ENCODE measurements around the gene TGFA. TPM values are rescaled to one million over a fixed set of nuclear protein-coding genes. Genes with fewer than 3 reads are reported as not detected.

The TGFA gene
- total RNA-seq, 1 donor from 2014 or later: 0.31 TPM

DNA sequence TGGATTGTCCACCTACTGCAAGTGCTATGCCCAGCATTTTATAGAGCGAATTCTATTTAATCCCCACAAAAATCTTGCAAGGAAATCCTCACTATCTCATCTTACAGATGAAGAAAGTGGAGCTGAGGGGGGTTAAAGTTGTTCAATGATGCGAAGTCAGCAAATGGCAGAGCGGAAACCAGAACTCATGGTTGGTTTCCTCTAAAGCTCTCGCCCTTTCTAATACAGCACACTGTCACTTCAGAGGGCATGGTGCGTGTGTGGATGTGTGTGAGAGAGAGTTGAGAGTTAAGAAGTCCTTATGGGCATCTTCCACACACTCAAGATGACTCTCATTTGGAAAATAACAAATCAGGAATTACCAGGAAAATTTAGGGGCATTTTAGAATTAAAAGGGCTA lies 78.4 kb downstream of the TGFA start:
- no peak for DNase-seq
- H3K27me3 Mint-ChIP-seq: no peaks in the 10 kb centered on the region
- intact Hi-C loops (cut with micrococcal nuclease): loop anchor here (5.0 kb wide), 1 partner anchor 77 kb away; the partner anchor contains the start of gene TGFA
- peaks cover 61% of the 10 kb centered on the region for H3K4me1 Mint-ChIP-seq
- peak overlapping the region; percentile 62 for H3K4me3 Mint-ChIP-seq
- ChIA-PET CTCF (interaction anchor here (1.2 kb wide), 1 partner anchor 22 kb away, joined by 3 read pairs; no protein-coding TSS in a partner anchor), POLR2A (interaction anchor here (0.7 kb wide), 1 partner anchor 43 kb away, joined by 5 read pairs; no protein-coding TSS in a partner anchor)
- H3K36me3 Mint-ChIP-seq (ENCODE audit: low read depth): no peaks in the 10 kb centered on the region
- TF ChIP-seq, protein P1, sequence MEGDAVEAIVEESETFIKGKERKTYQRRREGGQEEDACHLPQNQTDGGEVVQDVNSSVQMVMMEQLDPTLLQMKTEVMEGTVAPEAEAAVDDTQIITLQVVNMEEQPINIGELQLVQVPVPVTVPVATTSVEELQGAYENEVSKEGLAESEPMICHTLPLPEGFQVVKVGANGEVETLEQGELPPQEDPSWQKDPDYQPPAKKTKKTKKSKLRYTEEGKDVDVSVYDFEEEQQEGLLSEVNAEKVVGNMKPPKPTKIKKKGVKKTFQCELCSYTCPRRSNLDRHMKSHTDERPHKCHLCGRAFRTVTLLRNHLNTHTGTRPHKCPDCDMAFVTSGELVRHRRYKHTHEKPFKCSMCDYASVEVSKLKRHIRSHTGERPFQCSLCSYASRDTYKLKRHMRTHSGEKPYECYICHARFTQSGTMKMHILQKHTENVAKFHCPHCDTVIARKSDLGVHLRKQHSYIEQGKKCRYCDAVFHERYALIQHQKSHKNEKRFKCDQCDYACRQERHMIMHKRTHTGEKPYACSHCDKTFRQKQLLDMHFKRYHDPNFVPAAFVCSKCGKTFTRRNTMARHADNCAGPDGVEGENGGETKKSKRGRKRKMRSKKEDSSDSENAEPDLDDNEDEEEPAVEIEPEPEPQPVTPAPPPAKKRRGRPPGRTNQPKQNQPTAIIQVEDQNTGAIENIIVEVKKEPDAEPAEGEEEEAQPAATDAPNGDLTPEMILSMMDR (IDR thresholded peaks at IDR 0.05): no peak
- no peaks in the 10 kb centered on the region for H3K9me3 Mint-ChIP-seq
- peak; percentile 90 for ATAC-seq (ENCODE audit: low read depth)
- no peak overlapping the region for H3K27ac Mint-ChIP-seq

DNA sequence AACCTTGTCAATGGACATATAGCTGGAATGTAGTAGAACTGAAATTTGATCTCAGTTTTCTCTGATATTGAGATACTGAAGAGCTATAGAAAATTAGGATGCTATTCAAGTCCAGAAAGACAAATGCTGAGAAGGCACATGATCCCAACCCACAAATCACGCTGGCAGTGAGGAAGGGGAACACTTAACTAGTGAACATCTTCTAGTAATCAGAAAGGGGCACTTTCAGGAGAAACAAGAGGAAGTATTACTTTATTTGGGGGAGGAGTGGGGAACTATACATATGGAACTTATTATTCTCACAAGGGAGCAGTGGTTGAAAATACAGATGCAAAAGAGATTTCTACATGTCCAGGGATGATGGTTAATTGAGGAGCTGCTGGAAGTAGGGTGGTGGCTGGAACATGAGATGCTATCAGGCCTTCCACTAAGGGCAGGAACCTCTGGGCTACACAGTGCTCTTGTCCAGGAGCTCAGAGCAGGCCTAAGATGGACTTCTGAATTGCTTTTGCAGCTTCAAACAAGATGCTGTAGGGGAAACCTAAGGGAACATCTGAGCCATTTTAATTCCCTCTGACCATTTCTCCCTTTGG lies 79.3 kb downstream of the TGFA start:
- Mint-ChIP-seq H3K4me1 (peaks cover 52% of the 10 kb centered on the region), H3K9me3 (no peaks in the 10 kb centered on the region), H3K36me3 (ENCODE audit: low read depth) (no peaks in the 10 kb centered on the region), H3K27ac (no peak overlapping the region), H3K4me3 (no peak overlapping the region), H3K27me3 (no peaks in the 10 kb centered on the region)
- TF ChIP-seq, protein P1 (IDR thresholded peaks at IDR 0.05): no peak
- ChIA-PET CTCF (no interaction called here), POLR2A (no interaction called here)
- intact Hi-C loops (cut with micrococcal nuclease): no loop called here
- ATAC-seq (ENCODE audit: low read depth) (no peak), DNase-seq (no peak)

DNA sequence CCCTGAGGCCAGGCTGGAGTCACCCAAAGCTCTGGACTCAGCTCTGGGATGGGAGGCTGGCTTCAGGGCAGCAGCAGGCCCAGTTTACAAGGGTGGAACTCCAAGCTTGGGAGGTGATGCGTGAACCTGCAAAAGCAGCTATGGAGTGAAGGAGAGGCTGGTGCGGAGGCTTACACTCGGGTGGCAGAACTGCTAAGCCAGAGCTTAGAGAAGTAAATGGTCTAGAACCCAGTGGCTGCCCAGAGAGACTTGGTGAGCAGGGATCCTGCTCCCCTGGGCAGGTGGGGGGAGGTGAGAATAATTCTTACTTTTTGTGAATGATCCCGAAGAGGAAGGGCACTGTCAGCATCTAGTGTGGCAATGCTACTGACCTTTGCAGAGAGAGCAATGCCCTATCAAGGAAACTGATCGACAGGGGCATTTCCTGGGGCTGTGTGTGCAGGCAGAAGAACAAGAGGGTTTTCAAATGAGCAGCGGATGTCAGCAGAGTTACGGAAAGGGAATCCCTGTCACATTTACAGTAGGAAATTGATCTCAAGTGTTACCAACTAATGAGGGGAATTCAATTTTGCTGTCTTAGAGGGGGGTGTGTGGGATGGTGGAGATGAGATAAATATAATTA lies 80.4 kb downstream of the TGFA start:
- intact Hi-C loops (cut with micrococcal nuclease): no loop called here
- Mint-ChIP-seq H3K9me3 (no peaks in the 10 kb centered on the region), H3K4me1 (peaks cover 52% of the 10 kb centered on the region), H3K27me3 (no peaks in the 10 kb centered on the region), H3K4me3 (no peak overlapping the region), H3K27ac (no peak overlapping the region), H3K36me3 (ENCODE audit: low read depth) (no peaks in the 10 kb centered on the region)
- CTCF ChIA-PET: no interaction called here
- POLR2A ChIA-PET: no interaction called here
- TF ChIP-seq, protein P1 (IDR thresholded peaks at IDR 0.05): no peak
- ATAC-seq (ENCODE audit: low read depth) (no peak), DNase-seq (no peak)

DNA sequence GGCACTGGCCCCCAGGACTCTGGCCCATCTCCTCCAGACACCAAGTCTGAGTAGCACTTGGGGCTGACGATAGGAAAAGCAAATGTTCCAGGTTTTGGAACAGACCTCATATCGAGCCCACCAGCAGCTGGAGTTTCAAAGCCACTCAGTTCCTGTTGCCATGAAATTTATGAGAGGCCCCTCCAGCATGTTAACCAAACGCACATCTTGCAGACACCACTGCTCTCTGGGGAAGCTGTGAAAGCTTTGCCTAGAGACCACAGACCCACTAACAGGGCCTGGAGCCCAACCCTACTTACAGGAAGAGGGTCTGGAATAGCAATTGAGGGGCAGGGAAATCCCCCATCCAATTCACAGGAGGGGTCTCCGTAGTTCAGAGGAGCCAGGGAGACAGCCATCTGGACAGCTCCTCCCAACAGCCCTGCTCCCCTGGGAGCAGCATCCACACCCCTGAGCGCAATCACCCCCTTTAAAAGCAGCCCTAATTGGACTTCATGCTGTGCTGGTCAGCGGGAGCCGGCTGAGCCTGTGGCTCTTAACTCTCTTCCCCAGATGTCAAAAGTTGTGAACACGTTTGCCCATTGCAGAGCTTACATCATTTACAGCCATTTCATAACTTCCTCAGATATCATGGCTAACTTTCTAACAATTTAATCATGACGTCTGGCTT lies 81.3 kb downstream of the TGFA start:
- intact Hi-C loops (cut with micrococcal nuclease): no loop called here

DNA sequence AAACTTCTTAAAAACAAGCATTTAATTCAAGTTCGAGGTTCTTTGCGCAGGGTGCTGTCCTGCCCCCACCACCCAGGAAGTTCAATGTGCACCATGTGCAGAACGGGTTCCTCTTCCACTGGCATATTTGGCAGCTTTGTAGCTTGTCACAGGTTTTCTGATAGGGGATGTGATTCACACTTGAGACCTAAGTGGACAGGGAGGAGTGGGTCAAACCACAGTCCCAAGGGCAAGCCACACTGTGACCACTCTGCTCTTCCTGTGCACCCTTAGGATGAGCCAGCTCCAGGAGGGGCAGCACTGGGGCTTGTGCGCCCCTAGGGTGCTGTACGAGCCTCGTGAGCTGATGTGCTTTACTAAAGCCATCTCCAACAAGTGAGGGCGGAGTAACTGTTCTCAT lies 82.5 kb downstream of the TGFA start:
- Mint-ChIP-seq H3K27ac (no peak overlapping the region), H3K36me3 (ENCODE audit: low read depth) (no peaks in the 10 kb centered on the region), H3K4me3 (no peak overlapping the region), H3K9me3 (no peaks in the 10 kb centered on the region), H3K27me3 (peaks cover 4% of the 10 kb centered on the region), H3K4me1 (peaks cover 47% of the 10 kb centered on the region)
- no peak for ATAC-seq (ENCODE audit: low read depth)
- POLR2A ChIA-PET: no interaction called here
- TF ChIP-seq, protein P1 (IDR thresholded peaks at IDR 0.05): no peak
- no peak for DNase-seq
- CTCF ChIA-PET: no interaction called here
- intact Hi-C loops (cut with micrococcal nuclease): no loop called here

More for the DNA sequence above, 81.3 kb downstream of the TGFA start:
- H3K4me1 Mint-ChIP-seq: peaks cover 53% of the 10 kb centered on the region
- ChIA-PET POLR2A (no interaction called here), CTCF (no interaction called here)
- ATAC-seq (ENCODE audit: low read depth) (no peak), DNase-seq (no peak)
- TF ChIP-seq, protein P1 (IDR thresholded peaks at IDR 0.05): no peak
- no peak overlapping the region for H3K4me3 Mint-ChIP-seq
- no peak overlapping the region for H3K27ac Mint-ChIP-seq
- no peaks in the 10 kb centered on the region for H3K27me3 Mint-ChIP-seq
- no peaks in the 10 kb centered on the region for H3K36me3 Mint-ChIP-seq (ENCODE audit: low read depth)
- no peaks in the 10 kb centered on the region for H3K9me3 Mint-ChIP-seq

Measured in activated B cell treated with CpG ODN at 0.5 μM for 24 hours (primary cell).